Keratinocyte (primary cell): ENCODE measurements around the gene FLNB. TPM values are rescaled to one million over a fixed set of nuclear protein-coding genes. Genes with fewer than 3 reads are reported as not detected.

Experiments
- DNase-seq: peaks from one replicate; pipeline ENCODE4 v3.0.0-alpha.2; 2011; ENCODE audit warnings: low read depth, missing footprints, low spot score
- FAIRE-seq: peaks from 2 replicates; lab custom pipeline; 2011; peaks lifted over from hg19 to GRCh38; lab: Jason Lieb, UNC
- H2AFZ ChIP-seq: 2 replicates; pipeline ENCODE4 v1.6.0; 2012; ENCODE audit warnings: low read length, control low read depth, inconsistent platforms; ENCODE audit not compliant: control insufficient read depth
- H3K27ac ChIP-seq: 2 replicates; pipeline ENCODE4 v1.5.1; 2011; ENCODE audit warnings: low read length; ENCODE audit not compliant: control insufficient read depth, insufficient read depth
- H3K27me3 ChIP-seq: 3 replicates; pipeline ENCODE4 v1.6.0; 2011; ENCODE audit warnings: low read length; ENCODE audit not compliant: control insufficient read depth, insufficient read depth; ENCODE audit errors: extremely low read depth
- H3K36me3 ChIP-seq, 2 experiments: 2 replicates in 1 of 2; 3 replicates in 1 of 2; pipeline ENCODE4 v1.5.1; 2011; ENCODE audit warnings: low read length in 2 of 2, mild to moderate bottlenecking in 1 of 2; ENCODE audit not compliant: control insufficient read depth in 2 of 2, insufficient read depth in 2 of 2; ENCODE audit errors: extremely low read depth in 1 of 2
- H3K4me1 ChIP-seq: 3 replicates; pipeline ENCODE4 v1.5.1; 2011; ENCODE audit warnings: low read length; ENCODE audit not compliant: control insufficient read depth, insufficient read depth; ENCODE audit errors: extremely low read depth
- H3K4me2 ChIP-seq: 3 replicates; pipeline ENCODE4 v1.6.0; 2011; ENCODE audit warnings: low read depth, low read length; ENCODE audit not compliant: control insufficient read depth, insufficient read depth; ENCODE audit errors: extremely low read depth
- H3K4me3 ChIP-seq, 3 experiments: fragments of 200-600 bp in 1 of 3; sonication (generic) in 1 of 3; 2 replicates in 2 of 3; 3 replicates in 1 of 3; pipeline ENCODE4 v1.5.1; 2011 to 2016; ENCODE audit warnings: low read length in 3 of 3, mild to moderate bottlenecking in 3 of 3, control low read depth in 2 of 3, inconsistent platforms in 1 of 3, low read depth in 1 of 3, mixed read lengths in 1 of 3, mixed run types in 1 of 3, moderate library complexity in 1 of 3; ENCODE audit not compliant: control insufficient read depth in 2 of 3, insufficient read depth in 2 of 3; ENCODE audit errors: extremely low read depth in 1 of 3
- H3K79me2 ChIP-seq: 2 replicates; pipeline ENCODE4 v1.6.0; 2012; ENCODE audit warnings: low read length; ENCODE audit not compliant: control insufficient read depth, insufficient read depth
- H3K9ac ChIP-seq: 3 replicates; pipeline ENCODE4 v1.6.0; 2011; ENCODE audit warnings: low read length; ENCODE audit not compliant: control insufficient read depth, insufficient read depth; ENCODE audit errors: extremely low read depth
- H3K9me1 ChIP-seq: 3 replicates; pipeline ENCODE4 v1.6.0; 2011; ENCODE audit warnings: low read length; ENCODE audit not compliant: control insufficient read depth, insufficient read depth; ENCODE audit errors: extremely low read depth
- H3K9me3 ChIP-seq: 2 replicates; pipeline ENCODE4 v1.5.1; 2012; ENCODE audit warnings: low read depth, low read length; ENCODE audit not compliant: control insufficient read depth
- H4K20me1 ChIP-seq: 3 replicates; pipeline ENCODE4 v1.6.0; 2011; ENCODE audit warnings: low read length; ENCODE audit not compliant: control insufficient read depth, insufficient read depth; ENCODE audit errors: extremely low read depth
- CTCF ChIP-seq, 3 experiments: IDR thresholded peaks in 1 of 3; conservative IDR thresholded peaks in 1 of 3; optimal IDR thresholded peaks in 1 of 3; 2 replicates in 2 of 3; 3 replicates in 1 of 3; pipeline versions ENCODE3 to v1.5.1; 2011; ENCODE audit warnings: low read length in 3 of 3, mild to moderate bottlenecking in 3 of 3, moderate library complexity in 2 of 3, control low read depth in 1 of 3, inconsistent platforms in 1 of 3; ENCODE audit not compliant: insufficient read depth in 2 of 3; ENCODE audit errors: extremely low read depth in 1 of 3
- EZH2 ChIP-seq: IDR thresholded peaks from one replicate; pipeline ENCODE4 v1.6.1; 2012; ENCODE audit warnings: inconsistent platforms, mild to moderate bottlenecking, low read length, moderate library complexity
- dilution Hi-C: fragments of 300-500 bp; cut with MboI; formaldehyde crosslinking; loops from one replicate; pipeline ENCODE4 v1.7.0; 2020; ENCODE audit warnings: low sequenced_read_pairs; ENCODE audit not compliant: extremely low pct_ligation_motif_present
- polyA minus RNA-seq, 3 experiments: library from RNA; depleted of rRNA, polyadenylated mRNA; stranded (reverse); fragments of >200 nt; gene quantifications; 1 replicate in 1 of 3; 2 replicates in 1 of 3; 3 replicates in 1 of 3; pipeline ENCODE4 v1.2.3, GENCODE V29; 2011
- polyA plus RNA-seq, 5 experiments: library from polyadenylated mRNA; depleted of rRNA in 3 of 5; stranded (reverse) in 3 of 5; stranded (forward) in 1 of 5; unstranded in 1 of 5; fragments of >200 nt; gene quantifications; 1 replicate in 1 of 5; 2 replicates in 3 of 5; 3 replicates in 1 of 5; pipeline versions ENCODE4 v1.2.1 to v1.2.3, GENCODE V29; 2011 to 2012; ENCODE audit warnings: missing spikeins in 2 of 5, low read depth in 1 of 5, low replicate concordance in 1 of 5

FLNB gene
- 271 to 566 TPM (median 289 TPM) in 3 replicates for polyA plus RNA-seq
- 139 TPM for polyA plus RNA-seq (2011; ENCODE audit: low read depth)
- 224 and 242 TPM in 2 replicates for polyA plus RNA-seq (2011; cell fraction: cytosol; rRNA removed)
- polyA plus RNA-seq (2011; cell fraction: nucleus; rRNA removed): 1,762 and 1,792 TPM in 2 replicates
- polyA plus RNA-seq (2012; ENCODE audit: low replicate concordance): 243 and 645 TPM in 2 replicates
- 1,184 to 1,540 TPM (median 1,356 TPM) in 3 replicates for polyA minus RNA-seq
- 873 TPM for polyA minus RNA-seq (2011; cell fraction: cytosol; rRNA and poly(A)+ RNA removed)
- 2,395 and 3,178 TPM in 2 replicates for polyA minus RNA-seq (2011; cell fraction: nucleus; rRNA and poly(A)+ RNA removed)

GRCh38 chr3:58008141-58009025 is at the start of gene FLNB:
Gene FLNB (plus strand): TSS chr3:58008422. CDS start chr3:58008565, 143 bp downstream.
- H3K27ac ChIP-seq: peak within 1 kb of the TSS; percentile 80
- dilution Hi-C loops: no loop called here
- peaks cover 12 to 38% of the 10 kb centered on the region in 2 experiments for H3K36me3 ChIP-seq
- TF ChIP-seq CTCF (optimal IDR thresholded peaks at IDR 0.05 in 1 of 3, IDR thresholded peaks at IDR 0.05 in 1 of 3, conservative IDR thresholded peaks at IDR 0.05 in 1 of 3; ENCODE audit: extremely low read depth in 1 of 3, insufficient read depth in 2 of 3, low read length in 3 of 3): peak; percentile 30 to 87 (median 66)
- TF ChIP-seq EZH2: no peak
- no peaks in the 10 kb centered on the region for H3K9me3 ChIP-seq
- peak within 1 kb of the TSS; percentile 100 for H3K4me2 ChIP-seq
- H4K20me1 ChIP-seq: peaks cover 40% of the 10 kb centered on the region
- peaks cover 50% of the 10 kb centered on the region for H3K4me1 ChIP-seq
- no peak for FAIRE-seq
- H3K27me3 ChIP-seq: no peaks in the 10 kb centered on the region
- H3K4me3 ChIP-seq: peak within 1 kb of the TSS; percentile 81 to 94 (median 93)
- peaks cover 12% of the 10 kb centered on the region for H3K9me1 ChIP-seq
- peak within 1 kb of the TSS; percentile 30 for H2AFZ ChIP-seq
- DNase-seq: no peak
- peaks cover 55% of the 10 kb centered on the region for H3K79me2 ChIP-seq
- H3K9ac ChIP-seq: peak within 1 kb of the TSS; percentile 85

- DNase-seq (no peak), FAIRE-seq (no peak)
- peaks cover 43% of the 10 kb centered on the region for H3K4me1 ChIP-seq
- H3K27me3 ChIP-seq: no peaks in the 10 kb centered on the region
- H3K4me2 ChIP-seq: peak overlapping the region; percentile 73
- peaks cover 12% of the 10 kb centered on the region for H3K79me2 ChIP-seq
- dilution Hi-C loops: no loop called here
- H4K20me1 ChIP-seq: no peaks in the 10 kb centered on the region
- H3K9me3 ChIP-seq: no peaks in the 10 kb centered on the region
- H3K36me3 ChIP-seq: no peaks in the 10 kb centered on the region
- H2AFZ ChIP-seq: no peak overlapping the region
- no peak overlapping the region for H3K4me3 ChIP-seq
- peak overlapping the region; percentile 90 for H3K27ac ChIP-seq
- no peak overlapping the region for H3K9ac ChIP-seq
- peaks cover 2% of the 10 kb centered on the region for H3K9me1 ChIP-seq
- TF ChIP-seq CTCF (optimal IDR thresholded peaks at IDR 0.05 in 1 of 3, IDR thresholded peaks at IDR 0.05 in 1 of 3, conservative IDR thresholded peaks at IDR 0.05 in 1 of 3; ENCODE audit: extremely low read depth in 1 of 3, insufficient read depth in 2 of 3, low read length in 3 of 3) (no peak), EZH2 (no peak)
These were observed 49.4 kb upstream of the FLNB start for GRCh38 chr3:57958642-57959422.
